Endothelial cell of umbilical vein (primary cell): ENCODE data around the gene GHRH. TPM values are rescaled to one million over a fixed set of nuclear protein-coding genes. Genes with fewer than 3 reads are reported as not detected.

ENCODE experiments used
- BruUV-seq: library from RNA; stranded (reverse); fragments of 400-500 nt; replicated peaks from 2 replicates; lab custom pipeline; 2021; lab: Mats Ljungman, UMichigan
- CTCF ChIA-PET: fragments of 300-600, 350-600 bp; sonication (Branson Sonifier 250); formaldehyde crosslinking; loops from one replicate; lab custom pipeline; 2021; ENCODE audit warnings: antibody characterized with exemption, inconsistent platforms; lab: Charles Lee
- POLR2A ChIA-PET: fragments of 300-600, 350-600 bp; sonication (Branson Sonifier 250); formaldehyde crosslinking; loops from one replicate; lab custom pipeline; 2021; ENCODE audit warnings: antibody characterized with exemption, inconsistent platforms; lab: Charles Lee
- DNase-seq: peaks from one replicate; pipeline ENCODE4 v3.0.0-alpha.2; 2011; ENCODE audit warnings: low read depth, low spot score
- FAIRE-seq: peaks from 2 replicates; lab custom pipeline; 2011; peaks lifted over from hg19 to GRCh38; lab: Jason Lieb, UNC
- H2AFZ ChIP-seq: 2 replicates; pipeline ENCODE4 v1.6.0; 2012; ENCODE audit warnings: low read depth, low read length, control low read depth, inconsistent platforms
- H3K27ac ChIP-seq: 2 replicates; pipeline ENCODE4 v1.5.1; 2011; ENCODE audit warnings: low read depth, mild to moderate bottlenecking, control low read depth, low read length, moderate library complexity; ENCODE audit not compliant: insufficient read depth
- H3K27me3 ChIP-seq, 2 experiments: 2 replicates each; pipeline versions ENCODE4 v1.6.0 to v1.6.1; 2011; ENCODE audit warnings: low read length in 2 of 2, mixed read lengths in 1 of 2; ENCODE audit not compliant: control insufficient read depth in 2 of 2, insufficient read depth in 2 of 2
- H3K36me3 ChIP-seq, 2 experiments: 2 replicates in 1 of 2; 3 replicates in 1 of 2; pipeline ENCODE4 v1.5.1; 2011; ENCODE audit warnings: low read length in 2 of 2, mild to moderate bottlenecking in 1 of 2, moderate library complexity in 1 of 2; ENCODE audit not compliant: control insufficient read depth in 2 of 2, insufficient read depth in 2 of 2; ENCODE audit errors: extremely low read depth in 1 of 2
- H3K4me1 ChIP-seq: 3 replicates; pipeline ENCODE4 v1.5.1; 2011; ENCODE audit warnings: mild to moderate bottlenecking, low read length; ENCODE audit not compliant: control insufficient read depth, insufficient read depth; ENCODE audit errors: extremely low read depth
- H3K4me2 ChIP-seq: 2 replicates; pipeline ENCODE4 v1.6.1; 2011; ENCODE audit warnings: low read length, control low read depth, mixed read lengths; ENCODE audit not compliant: insufficient read depth
- H3K4me3 ChIP-seq, 3 experiments: fragments of 200-600 bp in 1 of 3; sonication (generic), shearing (Covaris generic) in 1 of 3; replicated peaks in 1 of 3; 2 replicates each; pipeline ENCODE4 v1.5.1; 2011 to 2016; ENCODE audit warnings: control low read depth in 3 of 3, low read length in 3 of 3, mild to moderate bottlenecking in 2 of 3, inconsistent platforms in 1 of 3, low read depth in 1 of 3, moderate library complexity in 1 of 3; ENCODE audit not compliant: insufficient read depth in 1 of 3
- H3K79me2 ChIP-seq: 2 replicates; pipeline ENCODE4 v1.6.0; 2012; ENCODE audit warnings: low read length, inconsistent platforms; ENCODE audit not compliant: control insufficient read depth, insufficient read depth
- H3K9ac ChIP-seq: replicated peaks from 2 replicates; pipeline ENCODE3; 2011; ENCODE audit warnings: low read length, control low read depth; ENCODE audit not compliant: insufficient read depth; ENCODE audit errors: extremely low read depth
- H3K9me1 ChIP-seq: replicated peaks from 3 replicates; pipeline ENCODE4 v1.6.0; 2011; ENCODE audit warnings: mild to moderate bottlenecking, low read length; ENCODE audit not compliant: control insufficient read depth, insufficient read depth; ENCODE audit errors: extremely low read depth
- H3K9me3 ChIP-seq: replicated peaks from 2 replicates; pipeline ENCODE4 v1.5.1; 2012; ENCODE audit warnings: low read length, inconsistent platforms; ENCODE audit not compliant: control insufficient read depth, insufficient read depth
- H4K20me1 ChIP-seq: replicated peaks from 2 replicates; pipeline ENCODE3; 2011; ENCODE audit warnings: mild to moderate bottlenecking, low read length; ENCODE audit not compliant: control insufficient read depth, insufficient read depth; ENCODE audit errors: extremely low read depth
- EZH2 ChIP-seq: IDR thresholded peaks from 2 replicates; pipeline ENCODE4 v1.6.1; 2012; ENCODE audit warnings: borderline replicate concordance, low read depth, mild to moderate bottlenecking, moderate library complexity, low read length, inconsistent platforms; ENCODE audit not compliant: severe bottlenecking
- FOS ChIP-seq: IDR thresholded peaks from 2 replicates; pipeline ENCODE4 v1.6.1; 2011; ENCODE audit warnings: mild to moderate bottlenecking, low read length, moderate library complexity, borderline replicate concordance; ENCODE audit not compliant: insufficient read depth
- GATA2 ChIP-seq: IDR thresholded peaks from 2 replicates; pipeline ENCODE4 v1.7.0; 2011; ENCODE audit warnings: low read depth, mild to moderate bottlenecking, moderate library complexity, mixed read lengths, low read length; ENCODE audit not compliant: insufficient read length, insufficient read depth
- JUN ChIP-seq: IDR thresholded peaks from 2 replicates; pipeline ENCODE4 v1.6.1; 2011; ENCODE audit warnings: borderline replicate concordance, low read depth; ENCODE audit not compliant: insufficient read length, insufficient read depth
- MYC ChIP-seq: IDR thresholded peaks from one replicate; pipeline ENCODE4 v1.6.1; 2011; ENCODE audit warnings: mild to moderate bottlenecking, low read depth, low read length
- POLR2A ChIP-seq: IDR thresholded peaks from 2 replicates; pipeline ENCODE4 v1.6.1; 2012; ENCODE audit warnings: low read depth, mild to moderate bottlenecking, control low read depth, low read length
- POLR2AphosphoS5 ChIP-seq: IDR thresholded peaks from 2 replicates; pipeline ENCODE4 v1.6.1; 2012; ENCODE audit warnings: low read depth, mild to moderate bottlenecking, control low read depth, low read length, moderate library complexity; ENCODE audit not compliant: insufficient read depth
- dilution Hi-C: fragments of 300-500 bp; cut with MboI; formaldehyde crosslinking; loops from one replicate; pipeline ENCODE4 v1.15.0; 2019; ENCODE audit warnings: low sequenced_read_pairs; ENCODE audit not compliant: extremely low pct_ligation_motif_present
- intact Hi-C: fragments of 100-400 bp; cut with micrococcal nuclease; formaldehyde crosslinking; loops from one replicate; pipeline ENCODE4 v1.10.0; 2022
- polyA plus RNA-seq, 4 experiments: library from polyadenylated mRNA; depleted of rRNA in 3 of 4; stranded (reverse) in 3 of 4; unstranded in 1 of 4; fragments of >200 nt; gene quantifications; 2 replicates each; pipeline versions ENCODE4 v1.2.1 to v1.2.3, GENCODE V29; 2011 to 2012; ENCODE audit warnings: missing spikeins in 1 of 4
- total RNA-seq: library from RNA; stranded (reverse); gene quantifications from 2 replicates; pipeline ENCODE4 v1.2.3, GENCODE V29; 2021
- TF ChIP-seq, protein P1 (sequence below): IDR thresholded peaks from 2 replicates; pipeline ENCODE4 v1.6.1; 2011; ENCODE audit not compliant: insufficient read depth, insufficient read length
- TF ChIP-seq, protein P2 (sequence below), 2 donors: IDR thresholded peaks; 1 replicate in 1 of 2; 2 replicates in 1 of 2; pipeline ENCODE4 v1.5.1; 2011; ENCODE audit warnings: low read length in 2 of 2, mild to moderate bottlenecking in 2 of 2, moderate library complexity in 2 of 2, control low read depth in 1 of 2, inconsistent platforms in 1 of 2, low read depth in 1 of 2; ENCODE audit not compliant: insufficient read depth in 1 of 2; ENCODE audit errors: extremely low read depth in 1 of 2

Gene GHRH
- total and polyA plus RNA-seq, 2 donors (not counting 3 experiments of a cell fraction or from before 2014, with no cell fraction given): not detected

DNA sequence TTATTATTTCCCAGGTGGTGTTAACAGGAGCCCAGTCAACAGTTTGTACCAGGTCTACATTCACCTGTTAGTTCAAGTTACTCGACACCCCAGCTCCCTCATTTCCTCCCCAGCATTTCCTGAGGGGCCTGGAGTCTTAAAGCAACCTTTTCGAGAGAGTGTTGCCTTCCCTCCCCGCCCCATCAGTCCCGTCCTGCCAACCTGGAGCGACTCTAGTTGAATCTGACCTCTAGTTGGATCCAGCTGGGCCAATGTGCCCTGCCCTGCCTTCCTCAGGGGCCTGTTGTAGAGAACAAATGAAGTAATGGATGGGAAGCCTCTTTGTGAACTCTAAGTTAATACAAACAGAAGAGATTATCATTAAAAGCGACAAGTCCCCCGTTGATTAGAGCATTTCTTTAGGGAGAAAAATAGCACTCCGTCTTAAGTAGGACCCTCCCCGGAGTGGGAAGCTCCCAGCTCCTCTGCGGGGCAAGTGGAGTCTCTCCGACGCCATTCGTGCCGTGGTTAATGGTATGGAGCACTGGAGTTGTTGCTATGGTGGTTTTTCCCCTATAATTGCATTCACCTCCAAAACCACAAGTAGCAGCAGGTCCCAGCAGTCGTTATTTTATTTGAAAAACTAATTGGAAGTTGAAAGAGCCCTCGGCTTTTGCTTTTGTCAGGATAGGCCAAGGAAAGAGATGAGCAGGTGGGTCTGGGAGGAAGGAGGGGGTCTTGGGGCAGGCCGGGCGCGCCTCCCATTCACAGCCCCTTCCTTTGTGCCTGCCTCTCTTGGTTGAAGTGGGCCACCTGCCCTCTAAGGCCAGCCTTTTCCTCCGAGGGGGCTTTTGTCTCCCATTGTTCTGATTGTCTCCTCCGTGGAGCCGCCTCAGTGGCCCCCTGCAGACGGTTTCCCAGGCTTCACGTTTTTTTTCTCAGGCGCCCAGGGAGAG, 16.1 kb downstream of the GHRH start:
- no peak overlapping the region for H2AFZ ChIP-seq
- ChIA-PET POLR2A (no interaction called here), CTCF (interaction anchor here (1.2 kb wide), 1 partner anchor 50 kb away, joined by 3 read pairs; no protein-coding TSS in a partner anchor)
- H4K20me1 ChIP-seq: no peaks in the 10 kb centered on the region
- TF ChIP-seq, protein P1, sequence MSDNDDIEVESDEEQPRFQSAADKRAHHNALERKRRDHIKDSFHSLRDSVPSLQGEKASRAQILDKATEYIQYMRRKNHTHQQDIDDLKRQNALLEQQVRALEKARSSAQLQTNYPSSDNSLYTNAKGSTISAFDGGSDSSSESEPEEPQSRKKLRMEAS: no peak
- no peak for TF ChIP-seq MYC
- dilution Hi-C loops: no loop called here
- H3K4me3 ChIP-seq: no peak overlapping the region
- no peak overlapping the region for H3K27ac ChIP-seq
- no peaks in the 10 kb centered on the region for H3K79me2 ChIP-seq
- H3K9ac ChIP-seq: no peak overlapping the region
- no peaks in the 10 kb centered on the region for H3K4me1 ChIP-seq
- H3K4me2 ChIP-seq: no peak overlapping the region
- intact Hi-C loops: no loop called here
- peaks cover 8 to 15% of the 10 kb centered on the region in 2 experiments for H3K36me3 ChIP-seq
- no peaks in the 10 kb centered on the region for H3K9me3 ChIP-seq
- DNase-seq (no peak), FAIRE-seq (no peak)
- no peaks in the 10 kb centered on the region for H3K27me3 ChIP-seq
- BruUV-seq: no TSS peak
- no peaks in the 10 kb centered on the region for H3K9me1 ChIP-seq

DNA sequence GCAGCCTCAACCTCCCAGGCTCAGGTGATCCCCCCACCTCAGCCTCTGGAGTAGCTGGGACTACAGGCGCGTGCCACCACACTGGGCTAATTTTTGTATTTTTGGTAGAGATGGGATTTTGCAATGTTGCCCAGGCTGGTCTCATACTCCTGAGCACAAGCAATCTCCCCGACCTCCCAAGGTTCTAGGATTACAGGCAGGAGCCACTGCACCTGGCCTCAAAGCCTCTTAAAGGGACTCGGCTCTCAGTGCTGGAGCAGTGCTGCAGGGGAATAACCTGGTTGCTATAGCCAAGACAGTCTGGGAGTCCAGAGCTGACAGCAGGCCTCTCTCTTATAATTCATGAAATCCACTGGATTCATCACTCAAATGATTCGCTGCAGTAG, 17.0 kb downstream of the GHRH start:
- TF ChIP-seq, protein P1: no peak
- TF ChIP-seq JUN: no peak
- TF ChIP-seq MYC: no peak
- TF ChIP-seq POLR2AphosphoS5: no peak
- TF ChIP-seq FOS: no peak
- no peak for TF ChIP-seq EZH2
- TF ChIP-seq GATA2: no peak
- TF ChIP-seq, protein P2, sequence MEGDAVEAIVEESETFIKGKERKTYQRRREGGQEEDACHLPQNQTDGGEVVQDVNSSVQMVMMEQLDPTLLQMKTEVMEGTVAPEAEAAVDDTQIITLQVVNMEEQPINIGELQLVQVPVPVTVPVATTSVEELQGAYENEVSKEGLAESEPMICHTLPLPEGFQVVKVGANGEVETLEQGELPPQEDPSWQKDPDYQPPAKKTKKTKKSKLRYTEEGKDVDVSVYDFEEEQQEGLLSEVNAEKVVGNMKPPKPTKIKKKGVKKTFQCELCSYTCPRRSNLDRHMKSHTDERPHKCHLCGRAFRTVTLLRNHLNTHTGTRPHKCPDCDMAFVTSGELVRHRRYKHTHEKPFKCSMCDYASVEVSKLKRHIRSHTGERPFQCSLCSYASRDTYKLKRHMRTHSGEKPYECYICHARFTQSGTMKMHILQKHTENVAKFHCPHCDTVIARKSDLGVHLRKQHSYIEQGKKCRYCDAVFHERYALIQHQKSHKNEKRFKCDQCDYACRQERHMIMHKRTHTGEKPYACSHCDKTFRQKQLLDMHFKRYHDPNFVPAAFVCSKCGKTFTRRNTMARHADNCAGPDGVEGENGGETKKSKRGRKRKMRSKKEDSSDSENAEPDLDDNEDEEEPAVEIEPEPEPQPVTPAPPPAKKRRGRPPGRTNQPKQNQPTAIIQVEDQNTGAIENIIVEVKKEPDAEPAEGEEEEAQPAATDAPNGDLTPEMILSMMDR (IDR thresholded peaks at IDR 0.05; ENCODE audit: extremely low read depth in 1 of 2, insufficient read depth in 1 of 2, low read depth in 1 of 2, low read length in 2 of 2): no peak
- TF ChIP-seq POLR2A: no peak
- FAIRE-seq (no peak), DNase-seq (no peak)
- no peak overlapping the region for H3K27ac ChIP-seq
- no peaks in the 10 kb centered on the region for H3K9me1 ChIP-seq
- H3K4me1 ChIP-seq: no peaks in the 10 kb centered on the region
- H3K4me2 ChIP-seq: no peak overlapping the region
- no peaks in the 10 kb centered on the region for H3K79me2 ChIP-seq
- H3K4me3 ChIP-seq: no peak overlapping the region
- no peaks in the 10 kb centered on the region for H3K9me3 ChIP-seq
- intact Hi-C loops: no loop called here
- peaks cover 13 to 19% of the 10 kb centered on the region in 2 experiments for H3K36me3 ChIP-seq
- H3K27me3 ChIP-seq: no peaks in the 10 kb centered on the region
- no peak overlapping the region for H2AFZ ChIP-seq
- dilution Hi-C loops: no loop called here
- ChIA-PET CTCF (interaction anchor here (1.2 kb wide), 1 partner anchor 9 kb away, joined by 3 read pairs; no protein-coding TSS in a partner anchor), POLR2A (no interaction called here)
- H3K9ac ChIP-seq: no peak overlapping the region
- BruUV-seq: no TSS peak
- no peaks in the 10 kb centered on the region for H4K20me1 ChIP-seq
